NCI-H1048 (cell line): ENCODE results near the gene CSTF3.
A peak's percentile ranks its signal among the peaks of the same experiment; 100 is the strongest.
"Not testable (repeated sequence)": the region's sequence is repeated elsewhere in the genome, so short reads cannot be mapped to it uniquely, and the experiment has no call there.

ENCODE experiments used
- DNase-seq: peaks from one replicate; lab custom pipeline; 2025; lab: John Stamatoyannopoulos, UW

CSTF3 gene

GRCh38 chr11:33161120-33162005, at the start of gene CSTF3:
Gene CSTF3, minus strand, starts transcription at chr11:33161480. Its CDS starts 155 bp downstream, at chr11:33161325.
- DNase-seq, result peak; percentile 99

GRCh38 chr11:33208150-33208549, 46.9 kb upstream of the CSTF3 start:
- DNase-seq, result no peak

- no peak for DNase-seq
Observed at GRCh38 chr11:33207408-33207985, 46.2 kb upstream of the CSTF3 start.

GRCh38 chr11:33197915-33198727, 36.8 kb upstream of the CSTF3 start:
- DNase-seq, result no peak

- no peak for DNase-seq
Observed at GRCh38 chr11:33195462-33196173, 34.3 kb upstream of the CSTF3 start.

GRCh38 chr11:33194455-33194854, 33.2 kb upstream of the CSTF3 start:
- DNase-seq, result no peak

GRCh38 chr11:33191467-33191866, 30.2 kb upstream of the CSTF3 start:
- no peak for DNase-seq

- no peak for DNase-seq
Observed at GRCh38 chr11:33187998-33188722, 26.9 kb upstream of the CSTF3 start.

GRCh38 chr11:33185756-33186155, 24.5 kb upstream of the CSTF3 start:
- DNase-seq, result no peak

- no peak for DNase-seq
Observed at GRCh38 chr11:33182246-33182878, 21.1 kb upstream of the CSTF3 start.

- DNase-seq, result no peak
Observed at GRCh38 chr11:33179348-33179803, 18.1 kb upstream of the CSTF3 start.

GRCh38 chr11:33178443-33179180, 17.3 kb upstream of the CSTF3 start:
- no peak for DNase-seq

- no peak for DNase-seq
Observed at GRCh38 chr11:33177676-33178336, 16.5 kb upstream of the CSTF3 start.

GRCh38 chr11:33176760-33177159, 15.5 kb upstream of the CSTF3 start:
- not testable (repeated sequence) for DNase-seq

GRCh38 chr11:33172996-33173395, 11.7 kb upstream of the CSTF3 start:
- DNase-seq, result no peak

GRCh38 chr11:33172345-33172744, 11.1 kb upstream of the CSTF3 start:
- DNase-seq, result no peak

- DNase-seq, result no peak
Observed at GRCh38 chr11:33171251-33171650, 10.0 kb upstream of the CSTF3 start.

- no peak for DNase-seq
Observed at GRCh38 chr11:33168709-33169200, 7.5 kb upstream of the CSTF3 start.

- DNase-seq, result no peak
Observed at GRCh38 chr11:33162831-33163230, 1.6 kb upstream of the CSTF3 start.
